DND-41 (cell line): ENCODE results near the gene LPAR3.

Experiments
- EZH2 ChIP-seq: IDR thresholded peaks from 3 replicates; pipeline ENCODE4 v1.6.1; 2012; ENCODE audit warnings: borderline replicate concordance, low read depth, mild to moderate bottlenecking, moderate library complexity, low read length, inconsistent platforms; ENCODE audit not compliant: severe bottlenecking
- TF ChIP-seq, protein P1 (sequence below): IDR thresholded peaks from 2 replicates; pipeline ENCODE4 v1.5.1; 2012; ENCODE audit warnings: borderline replicate concordance, low read length, moderate library complexity, mild to moderate bottlenecking; ENCODE audit not compliant: poor library complexity, severe bottlenecking; ENCODE audit errors: extremely low read depth

DNA sequence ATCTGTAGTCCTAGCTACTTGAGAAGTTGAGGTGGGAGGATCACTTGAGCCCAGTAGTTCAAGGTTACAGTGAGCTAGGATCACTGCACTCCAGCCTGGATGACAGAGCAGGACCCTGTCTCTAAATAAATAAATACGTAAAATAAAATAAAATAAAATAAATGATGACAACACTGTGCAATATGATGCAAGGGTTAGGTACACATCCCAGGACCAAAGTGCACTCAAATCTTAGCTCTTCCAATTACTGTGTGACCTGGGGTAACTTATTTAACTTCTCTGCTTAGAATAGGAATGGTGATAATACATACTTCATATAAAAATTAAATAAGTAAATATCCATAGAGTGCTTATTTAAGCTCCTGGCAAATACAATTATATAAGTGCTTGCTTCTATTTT, 53.5 kb downstream of the LPAR3 start:
- TF ChIP-seq, protein P1, sequence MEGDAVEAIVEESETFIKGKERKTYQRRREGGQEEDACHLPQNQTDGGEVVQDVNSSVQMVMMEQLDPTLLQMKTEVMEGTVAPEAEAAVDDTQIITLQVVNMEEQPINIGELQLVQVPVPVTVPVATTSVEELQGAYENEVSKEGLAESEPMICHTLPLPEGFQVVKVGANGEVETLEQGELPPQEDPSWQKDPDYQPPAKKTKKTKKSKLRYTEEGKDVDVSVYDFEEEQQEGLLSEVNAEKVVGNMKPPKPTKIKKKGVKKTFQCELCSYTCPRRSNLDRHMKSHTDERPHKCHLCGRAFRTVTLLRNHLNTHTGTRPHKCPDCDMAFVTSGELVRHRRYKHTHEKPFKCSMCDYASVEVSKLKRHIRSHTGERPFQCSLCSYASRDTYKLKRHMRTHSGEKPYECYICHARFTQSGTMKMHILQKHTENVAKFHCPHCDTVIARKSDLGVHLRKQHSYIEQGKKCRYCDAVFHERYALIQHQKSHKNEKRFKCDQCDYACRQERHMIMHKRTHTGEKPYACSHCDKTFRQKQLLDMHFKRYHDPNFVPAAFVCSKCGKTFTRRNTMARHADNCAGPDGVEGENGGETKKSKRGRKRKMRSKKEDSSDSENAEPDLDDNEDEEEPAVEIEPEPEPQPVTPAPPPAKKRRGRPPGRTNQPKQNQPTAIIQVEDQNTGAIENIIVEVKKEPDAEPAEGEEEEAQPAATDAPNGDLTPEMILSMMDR = no peak
- no peak for TF ChIP-seq EZH2
